K562 (cell line): ENCODE data around the gene CISD3. TPM values are rescaled to one million over a fixed set of nuclear protein-coding genes. Genes with fewer than 3 reads are reported as not detected.

Experiments
- ATAC-seq: fragments of 200-7000 bp; cut with Tn5 transposase; 3 replicates; pipeline ENCODE4 v1.9.1; 2020; ENCODE audit warnings: moderate library complexity
- BruUV-seq: library from RNA; stranded (reverse); fragments of 400-500 nt; replicated peaks from 2 replicates; lab custom pipeline; 2021; lab: Mats Ljungman, UMichigan
- CTCF ChIA-PET: fragments of 300-600 bp; formaldehyde crosslinking; extraction: SDS; loops from one replicate; lab custom pipeline; 2021; ENCODE audit warnings: low intra/inter-chr PET ratio; lab: Yijun Ruan, JAX
- POLR2A ChIA-PET: fragments of 300-600, 350-650 bp; sonication (Branson Sonifier 250); formaldehyde crosslinking; extraction: SDS; loops from one replicate; lab custom pipeline; 2021; ENCODE audit warnings: antibody characterized with exemption, inconsistent platforms; lab: Yijun Ruan, JAX
- DNase-seq, 4 experiments: peaks; one replicate each; pipeline versions ENCODE4 v3.0.0 to v3.0.0-alpha.2; 2011 to 2018; ENCODE audit warnings: low spot score in 3 of 4, mixed read lengths in 3 of 4; ENCODE audit errors: extremely low read depth in 1 of 4
- FAIRE-seq: peaks from 2 replicates; lab custom pipeline; 2011; peaks lifted over from hg19 to GRCh38; lab: Jason Lieb, UNC
- H2AFZ ChIP-seq: 2 replicates; pipeline ENCODE4 v1.6.0; 2011; ENCODE audit warnings: low read depth, low read length, control low read depth, inconsistent platforms
- H3K27ac ChIP-seq: fragments of 200-600 bp; 3 replicates; pipeline ENCODE4 v1.8.0; 2011; ENCODE audit warnings: low read depth, mild to moderate bottlenecking, control low read depth, inconsistent platforms, low read length, moderate library complexity, mixed read lengths; ENCODE audit errors: extremely low read depth
- H3K27me3 ChIP-seq, 2 experiments: fragments of 300-600 bp in 1 of 2; 2 replicates in 1 of 2; 3 replicates in 1 of 2; pipeline versions ENCODE4 v1.6.0 to v1.8.0; 2011; ENCODE audit warnings: inconsistent platforms in 2 of 2, low read length in 2 of 2, mild to moderate bottlenecking in 1 of 2, mixed read lengths in 1 of 2, moderate library complexity in 1 of 2; ENCODE audit not compliant: control insufficient read depth in 2 of 2, insufficient read depth in 2 of 2
- H3K36me3 ChIP-seq: fragments of 300-600 bp; 3 replicates; pipeline ENCODE4 v1.8.0; 2011; ENCODE audit warnings: mild to moderate bottlenecking, low read length, inconsistent platforms; ENCODE audit not compliant: control insufficient read depth, insufficient read depth
- H3K4me1 ChIP-seq, 2 experiments: fragments of 200-600 bp in 1 of 2; replicated peaks in 1 of 2; 2 replicates in 1 of 2; 3 replicates in 1 of 2; pipeline versions ENCODE4 v1.5.1 to v1.8.0; 2011; ENCODE audit warnings: inconsistent platforms in 2 of 2, low read length in 2 of 2, mild to moderate bottlenecking in 1 of 2, mixed read lengths in 1 of 2, moderate library complexity in 1 of 2; ENCODE audit not compliant: control insufficient read depth in 2 of 2, insufficient read depth in 2 of 2
- H3K4me2 ChIP-seq: 2 replicates; pipeline ENCODE4 v1.6.1; 2011; ENCODE audit warnings: low read length, control low read depth, inconsistent platforms, mixed read lengths; ENCODE audit not compliant: insufficient read depth
- H3K4me3 ChIP-seq: fragments of 200-600 bp; sonication (generic), shearing (Covaris generic); 2 replicates; pipeline ENCODE4 v1.5.1; 2016; ENCODE audit warnings: control low read depth, inconsistent platforms
- H3K79me2 ChIP-seq: fragments of 200-600 bp; 3 replicates; pipeline ENCODE4 v1.8.0; 2011; ENCODE audit warnings: low read length, inconsistent platforms; ENCODE audit not compliant: control insufficient read depth, insufficient read depth
- H3K9ac ChIP-seq, 2 experiments: 2 replicates each; pipeline versions ENCODE4 v1.6.0 to v1.6.1; 2011; ENCODE audit warnings: low read depth in 2 of 2, low read length in 2 of 2, control low read depth in 1 of 2, inconsistent platforms in 1 of 2, mild to moderate bottlenecking in 1 of 2, mixed read lengths in 1 of 2; ENCODE audit not compliant: insufficient read depth in 1 of 2
- H3K9me1 ChIP-seq: one replicate; pipeline ENCODE4 v1.6.0; 2011; ENCODE audit warnings: inconsistent platforms, mild to moderate bottlenecking, low read length, moderate library complexity; ENCODE audit not compliant: control insufficient read depth, insufficient read depth
- H3K9me3 ChIP-seq: replicated peaks from 2 replicates; pipeline ENCODE4 v1.5.1; 2011; ENCODE audit warnings: low read depth, low read length, inconsistent platforms; ENCODE audit not compliant: control insufficient read depth, insufficient read depth
- H4K20me1 ChIP-seq: replicated peaks from 2 replicates; pipeline ENCODE4 v1.6.1; 2011; ENCODE audit warnings: low read length, inconsistent platforms, mixed read lengths; ENCODE audit not compliant: control insufficient read depth, insufficient read depth
- BHLHE40 ChIP-seq: IDR thresholded peaks from 2 replicates; pipeline ENCODE4 v1.6.1; 2011; ENCODE audit warnings: low read length, improper control_type of control experiment
- CC2D1A ChIP-seq: fragments of 450-650 bp; IDR thresholded peaks from 2 replicates; pipeline ENCODE4 v1.6.1; 2017; ENCODE audit warnings: mild to moderate bottlenecking
- ETV5 ChIP-seq: sonication (generic); formaldehyde crosslinking; IDR thresholded peaks from 2 replicates; pipeline ENCODE4 v1.4.0; 2020; ENCODE audit warnings: low read depth, mild to moderate bottlenecking, missing genetic modification reagents
- GATA2 ChIP-seq: sonication (generic); formaldehyde crosslinking; IDR thresholded peaks from 2 replicates; pipeline ENCODE4 v1.4.0; 2020; ENCODE audit warnings: mild to moderate bottlenecking, missing genetic modification reagents
- NCOA4 ChIP-seq: fragments of 450-650 bp; IDR thresholded peaks from 2 replicates; pipeline ENCODE4 v1.6.1; 2018; ENCODE audit warnings: mild to moderate bottlenecking; ENCODE audit not compliant: partially characterized antibody
- NFIC ChIP-seq: fragments of 450-650 bp; IDR thresholded peaks from 2 replicates; pipeline ENCODE4 v1.6.1; 2017; ENCODE audit warnings: mild to moderate bottlenecking, inconsistent platforms
- NFIX ChIP-seq: fragments of 250-450 bp; sonication (Bioruptor Pico); IDR thresholded peaks from 2 replicates; pipeline ENCODE4 v1.4.0; 2020; ENCODE audit warnings: low read depth, mild to moderate bottlenecking, moderate library complexity
- PYGO2 ChIP-seq: fragments of 450-650 bp; IDR thresholded peaks from 2 replicates; pipeline ENCODE4 v1.6.1; 2016; ENCODE audit warnings: mild to moderate bottlenecking, missing genetic modification characterization, moderate library complexity, missing compliant biosample characterization
- RERE ChIP-seq: sonication (generic); formaldehyde crosslinking; IDR thresholded peaks from 2 replicates; pipeline ENCODE4 v1.8.0; 2023; ENCODE audit warnings: missing genetic modification reagents, mild to moderate bottlenecking, borderline replicate concordance
- ZFPM2 ChIP-seq: fragments of 250-450 bp; sonication (Bioruptor Pico); IDR thresholded peaks from 2 replicates; pipeline ENCODE4 v1.5.1; 2022; ENCODE audit warnings: mild to moderate bottlenecking
- WGBS: fragments of 100-300 bp; shearing (Covaris generic); methylation state at CpG from one replicate; pipeline ENCODE4 v1.1.6; 2016; ENCODE audit warnings: low coverage, mixed read lengths; ENCODE audit not compliant: insufficient coverage; ENCODE audit errors: missing lambda C conversion rate; 5-methylcytosine and 5-hydroxymethylcytosine counted together
- in situ Hi-C: fragments of 300-500 bp; cut with MboI; formaldehyde crosslinking; loops from 4 replicates; pipeline ENCODE4 v1.15.0; 2018; ENCODE audit warnings: inconsistent platforms, mixed read lengths
- intact Hi-C: fragments of 100-400 bp; cut with micrococcal nuclease; formaldehyde crosslinking; loops from 2 replicates; pipeline ENCODE4 v1.14.2; 2022
- polyA plus RNA-seq, 8 experiments: library from polyadenylated mRNA; depleted of rRNA in 4 of 8; stranded (reverse) in 5 of 8; unstranded in 3 of 8; fragments of >200 nt; fragmentation: Nextera tagmentation in 2 of 8; fragmentation: Illumina TruSeq in 1 of 8; extraction: Ambion mirVana in 2 of 8; extraction: Trizol in 1 of 8; gene quantifications; 2 replicates each; pipeline versions ENCODE4 v1.2.1 to v1.2.3, GENCODE V29; 2011 to 2014; ENCODE audit warnings: inconsistent platforms in 1 of 8, missing spikeins in 1 of 8
- total RNA-seq, 7 experiments: library from RNA; depleted of rRNA in 6 of 7; stranded (reverse); fragments of >200 nt in 6 of 7; fragmentation: Illumina TruSeq in 2 of 7; extraction: Trizol in 2 of 7; gene quantifications; 2 replicates each; pipeline versions ENCODE4 v1.2.1 to v1.2.3, GENCODE V29; 2011 to 2021; ENCODE audit warnings: low replicate concordance in 1 of 7
- TF ChIP-seq, protein P1 (sequence below): fragments of 450-650 bp; formaldehyde crosslinking; IDR thresholded peaks from 2 replicates; pipeline ENCODE4 v1.4.0; 2020; ENCODE audit warnings: mild to moderate bottlenecking, mixed read lengths

CISD3 gene
- total and polyA plus RNA-seq, 9 of the 15 experiments (the other 6 are each of a cell fraction or from before 2014, with no cell fraction given) = 5.0 to 60.7 (median 15.7) TPM

DNA sequence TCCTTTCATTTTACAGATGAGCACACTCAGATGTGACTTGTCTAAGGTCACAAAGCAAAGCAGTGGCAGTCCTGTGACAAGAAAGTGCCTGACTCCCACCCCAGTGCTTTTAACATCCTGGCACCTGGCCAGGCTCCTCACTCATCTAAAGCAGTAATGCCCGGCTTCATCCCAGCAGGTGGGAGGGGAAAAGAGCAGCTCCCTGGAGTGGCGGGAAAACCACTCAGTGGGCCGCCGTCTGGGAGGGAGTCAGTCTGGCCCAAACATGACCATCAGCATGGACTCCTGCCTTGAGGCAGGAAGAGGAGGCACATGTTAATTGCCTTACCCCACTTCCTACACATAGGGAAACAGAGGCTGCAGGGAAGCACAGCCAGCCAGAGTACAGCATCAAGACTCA, 15.4 kb downstream of the CISD3 start:
- Histone ChIP-seq H3K4me1 (peaks cover 19 to 60% of the 10 kb centered on the region in 2 experiments), H4K20me1 (peaks cover 13% of the 10 kb centered on the region), H3K9ac (peak overlapping the region in 1 of 2 experiments; percentile 9; a peak in 1 of 4 replicates), H3K79me2 (peaks cover 85% of the 10 kb centered on the region), H3K9me1 (peaks cover 4% of the 10 kb centered on the region), H3K9me3 (no peaks in the 10 kb centered on the region), H3K27me3 (no peaks in the 10 kb centered on the region), H3K4me3 (no peak overlapping the region), H3K4me2 (no peak overlapping the region), H3K36me3 (peaks cover 14% of the 10 kb centered on the region; the same call in 2 of the 3 replicates), H3K27ac (no peak overlapping the region), H2AFZ (no peak overlapping the region)
- ChIA-PET CTCF (no interaction called here), POLR2A (interaction anchor here (0.8 to 1.3 kb wide), 2 partner anchors 15 to 21 kb away, joined by 3 to 4 read pairs; partner anchors contain the start of gene CISD3)
- FAIRE-seq (no peak), ATAC-seq (no peak), DNase-seq (peak in 1 of 4 experiments; percentile 41)
- intact Hi-C loops (no loop called here), in situ Hi-C loops (no loop called here)
- TF ChIP-seq ZFPM2 (CRISPR knock-in tag) = no peak
- TF ChIP-seq RERE (CRISPR knock-in tag) = no peak
- no peak for TF ChIP-seq ETV5 (CRISPR knock-in tag)
- TF ChIP-seq, protein P1, sequence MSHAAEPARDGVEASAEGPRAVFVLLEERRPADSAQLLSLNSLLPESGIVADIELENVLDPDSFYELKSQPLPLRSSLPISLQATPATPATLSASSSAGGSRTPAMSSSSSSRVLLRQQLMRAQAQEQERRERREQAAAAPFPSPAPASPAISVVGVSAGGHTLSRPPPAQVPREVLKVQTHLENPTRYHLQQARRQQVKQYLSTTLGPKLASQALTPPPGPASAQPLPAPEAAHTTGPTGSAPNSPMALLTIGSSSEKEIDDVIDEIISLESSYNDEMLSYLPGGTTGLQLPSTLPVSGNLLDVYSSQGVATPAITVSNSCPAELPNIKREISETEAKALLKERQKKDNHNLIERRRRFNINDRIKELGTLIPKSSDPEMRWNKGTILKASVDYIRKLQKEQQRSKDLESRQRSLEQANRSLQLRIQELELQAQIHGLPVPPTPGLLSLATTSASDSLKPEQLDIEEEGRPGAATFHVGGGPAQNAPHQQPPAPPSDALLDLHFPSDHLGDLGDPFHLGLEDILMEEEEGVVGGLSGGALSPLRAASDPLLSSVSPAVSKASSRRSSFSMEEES (CRISPR knock-in tag) = no peak
- TF ChIP-seq BHLHE40 = no peak
- TF ChIP-seq PYGO2 (tag) = no peak
- TF ChIP-seq GATA2 (CRISPR knock-in tag) = no peak
- peak; percentile 18; the same call in 1 of the 2 replicates for TF ChIP-seq NFIX (CRISPR knock-in tag)
- peak; percentile 89 for TF ChIP-seq NFIC
- no peak for TF ChIP-seq CC2D1A
- TF ChIP-seq NCOA4 = no peak
- BruUV-seq = no TSS peak
- WGBS = 46% methylated on average over 4 of the region's 4 CpGs
